Osteocyte (in vitro differentiated cells): ENCODE data around the gene ACTN1. TPM values are rescaled to one million over a fixed set of nuclear protein-coding genes. Genes with fewer than 3 reads are reported as not detected.

Experiments used
- DNase-seq: peaks from one replicate; pipeline ENCODE4 v3.0.0; 2021; ENCODE audit warnings: mixed read lengths; ENCODE audit not compliant: unreplicated experiment; ENCODE audit errors: extremely low spot score
- H3K27ac Mint-ChIP-seq: one replicate; pipeline ENCODE4 v1.8.0; 2021; ENCODE audit warnings: mild to moderate bottlenecking, mixed read lengths; ENCODE audit not compliant: unreplicated experiment
- H3K27me3 Mint-ChIP-seq: one replicate; pipeline ENCODE4 v1.8.0; 2021; ENCODE audit warnings: mixed read lengths; ENCODE audit not compliant: unreplicated experiment
- H3K36me3 Mint-ChIP-seq: one replicate; pipeline ENCODE4 v1.8.0; 2021; ENCODE audit warnings: mixed read lengths; ENCODE audit not compliant: unreplicated experiment
- H3K4me1 Mint-ChIP-seq: one replicate; pipeline ENCODE4 v1.8.0; 2021; ENCODE audit warnings: mixed read lengths; ENCODE audit not compliant: unreplicated experiment
- H3K4me3 Mint-ChIP-seq: one replicate; pipeline ENCODE4 v1.8.0; 2021; ENCODE audit warnings: mild to moderate bottlenecking, moderate library complexity, mixed read lengths; ENCODE audit not compliant: unreplicated experiment
- H3K9me3 Mint-ChIP-seq: one replicate; pipeline ENCODE4 v1.8.0; 2021; ENCODE audit warnings: mixed read lengths; ENCODE audit not compliant: unreplicated experiment
- total RNA-seq: library from RNA; stranded (reverse); gene quantifications from 2 replicates; pipeline ENCODE4 v1.2.1, GENCODE V29; 2021
- TF ChIP-seq, protein P1 (sequence below): fragments of 200-600 bp; sonication (generic); IDR thresholded peaks from 2 replicates; pipeline ENCODE4 v1.5.0; 2021; ENCODE audit warnings: antibody characterized with exemption, mild to moderate bottlenecking, moderate library complexity

The ACTN1 gene
- total RNA-seq, 1 donor from 2014 or later: 380 TPM

DNA sequence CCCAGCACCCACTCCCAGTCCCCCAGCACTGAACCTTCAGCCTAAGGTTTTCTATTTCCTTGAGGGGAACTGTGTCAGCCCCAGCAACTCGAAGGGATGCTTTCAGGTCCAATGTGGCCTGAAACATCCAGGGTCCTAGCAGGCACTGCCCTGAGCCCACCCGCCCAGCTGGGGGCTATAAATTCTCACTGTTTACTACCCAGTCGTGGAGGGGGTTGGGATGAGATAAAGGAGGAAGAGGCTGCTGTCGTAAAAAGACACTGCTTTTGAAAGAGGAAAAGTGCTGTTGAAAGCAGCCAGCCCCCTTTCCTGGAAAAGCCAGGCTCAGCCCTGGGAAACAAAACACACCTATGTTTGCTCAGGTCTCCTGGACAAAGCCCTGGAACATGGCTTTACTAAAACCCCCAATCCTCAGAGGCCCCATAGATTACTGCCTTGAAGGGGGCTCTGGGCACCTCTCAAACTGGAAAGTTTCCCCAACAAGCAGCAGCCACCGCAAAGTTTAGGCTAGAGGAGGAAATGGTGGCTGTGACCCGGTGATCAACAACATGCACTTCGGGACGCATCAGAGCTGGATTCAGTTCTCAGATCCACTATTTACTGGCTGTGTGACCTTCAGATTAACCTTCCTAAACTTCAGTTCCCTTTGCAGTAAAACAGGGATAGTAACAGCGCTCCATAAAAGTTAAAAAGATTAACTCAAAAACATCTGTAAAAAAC lies 51.0 kb downstream of the ACTN1 start:
- Mint-ChIP-seq H3K9me3 (no peaks in the 10 kb centered on the region), H3K36me3 (peaks cover 22% of the 10 kb centered on the region), H3K4me1 (peaks cover 54% of the 10 kb centered on the region), H3K27ac (peak overlapping the region; percentile 53), H3K4me3 (no peak overlapping the region), H3K27me3 (no peaks in the 10 kb centered on the region)
- TF ChIP-seq, protein P1, sequence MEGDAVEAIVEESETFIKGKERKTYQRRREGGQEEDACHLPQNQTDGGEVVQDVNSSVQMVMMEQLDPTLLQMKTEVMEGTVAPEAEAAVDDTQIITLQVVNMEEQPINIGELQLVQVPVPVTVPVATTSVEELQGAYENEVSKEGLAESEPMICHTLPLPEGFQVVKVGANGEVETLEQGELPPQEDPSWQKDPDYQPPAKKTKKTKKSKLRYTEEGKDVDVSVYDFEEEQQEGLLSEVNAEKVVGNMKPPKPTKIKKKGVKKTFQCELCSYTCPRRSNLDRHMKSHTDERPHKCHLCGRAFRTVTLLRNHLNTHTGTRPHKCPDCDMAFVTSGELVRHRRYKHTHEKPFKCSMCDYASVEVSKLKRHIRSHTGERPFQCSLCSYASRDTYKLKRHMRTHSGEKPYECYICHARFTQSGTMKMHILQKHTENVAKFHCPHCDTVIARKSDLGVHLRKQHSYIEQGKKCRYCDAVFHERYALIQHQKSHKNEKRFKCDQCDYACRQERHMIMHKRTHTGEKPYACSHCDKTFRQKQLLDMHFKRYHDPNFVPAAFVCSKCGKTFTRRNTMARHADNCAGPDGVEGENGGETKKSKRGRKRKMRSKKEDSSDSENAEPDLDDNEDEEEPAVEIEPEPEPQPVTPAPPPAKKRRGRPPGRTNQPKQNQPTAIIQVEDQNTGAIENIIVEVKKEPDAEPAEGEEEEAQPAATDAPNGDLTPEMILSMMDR: no peak
- DNase-seq: no peak

DNA sequence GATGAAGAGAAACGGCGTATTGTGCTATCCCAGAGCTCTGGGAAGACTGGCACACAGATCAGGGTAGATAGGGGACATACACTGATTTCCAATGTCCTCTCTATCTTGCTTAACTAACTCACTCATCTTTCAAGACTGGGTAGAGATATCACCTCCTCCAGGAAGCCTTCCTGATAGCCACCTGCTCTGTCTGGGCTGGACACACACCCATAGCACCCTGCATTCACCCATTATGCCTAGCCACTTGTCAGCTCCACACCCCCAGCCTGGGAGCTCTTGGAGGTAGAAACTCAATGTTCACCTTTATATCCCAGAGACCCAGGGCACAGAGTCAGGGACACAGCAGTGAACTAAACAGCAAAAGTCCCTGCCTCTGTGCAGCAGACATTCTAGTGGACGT lies 52.0 kb downstream of the ACTN1 start:
- Mint-ChIP-seq H3K27me3 (no peaks in the 10 kb centered on the region), H3K4me1 (peaks cover 59% of the 10 kb centered on the region), H3K4me3 (no peak overlapping the region), H3K9me3 (no peaks in the 10 kb centered on the region), H3K27ac (peak overlapping the region; percentile 24), H3K36me3 (peaks cover 25% of the 10 kb centered on the region)
- TF ChIP-seq, protein P1: no peak
- DNase-seq: no peak

DNA sequence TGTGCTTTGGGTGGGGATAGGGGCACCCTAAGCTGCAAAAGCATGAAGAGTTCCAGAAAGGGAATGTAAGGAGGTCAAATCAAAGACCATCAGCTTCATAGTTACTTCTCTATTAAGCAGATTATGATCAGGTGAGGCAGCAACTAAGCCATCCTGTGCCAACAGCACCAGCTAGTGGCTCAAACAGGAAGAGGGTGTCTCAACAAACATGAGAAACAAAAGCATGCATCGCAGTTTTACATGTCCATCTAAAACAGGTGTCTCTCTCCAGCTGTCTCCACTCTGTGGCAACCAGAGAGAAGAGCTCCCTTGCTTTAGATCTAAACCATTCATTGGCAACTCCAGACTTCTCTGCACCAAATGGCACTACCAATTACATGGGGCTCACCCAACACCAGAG lies 52.9 kb downstream of the ACTN1 start:
- TF ChIP-seq, protein P1: peak; percentile 41
- H3K9me3 Mint-ChIP-seq: no peaks in the 10 kb centered on the region
- H3K4me1 Mint-ChIP-seq: peaks cover 59% of the 10 kb centered on the region
- H3K4me3 Mint-ChIP-seq: no peak overlapping the region
- H3K27ac Mint-ChIP-seq: peak overlapping the region; percentile 92
- H3K36me3 Mint-ChIP-seq: peaks cover 25% of the 10 kb centered on the region
- DNase-seq: no peak
- no peaks in the 10 kb centered on the region for H3K27me3 Mint-ChIP-seq

DNA sequence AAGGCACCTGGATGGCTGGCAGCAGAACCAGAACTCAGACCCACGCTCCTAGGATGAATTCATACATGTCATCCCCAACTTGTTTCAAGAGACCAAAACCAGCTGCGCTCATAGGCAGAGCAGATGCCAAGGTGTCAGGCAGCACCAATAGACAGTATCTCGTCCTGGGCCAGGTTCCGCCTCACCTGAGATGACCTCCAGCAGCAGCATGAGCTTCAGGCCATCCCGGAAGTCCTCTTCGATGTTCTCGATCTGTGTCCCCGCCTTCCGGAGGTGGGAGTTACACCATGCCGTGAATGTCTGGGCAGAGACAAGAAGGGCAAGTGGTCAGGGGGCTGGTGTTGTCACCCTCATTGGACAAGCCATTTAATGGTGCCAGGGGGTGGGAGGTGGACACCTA lies 53.7 kb downstream of the ACTN1 start:
- no peaks in the 10 kb centered on the region for H3K9me3 Mint-ChIP-seq
- DNase-seq: no peak
- H3K36me3 Mint-ChIP-seq: peaks cover 30% of the 10 kb centered on the region
- H3K27ac Mint-ChIP-seq: peak overlapping the region; percentile 92
- H3K4me1 Mint-ChIP-seq: peaks cover 59% of the 10 kb centered on the region
- H3K27me3 Mint-ChIP-seq: no peaks in the 10 kb centered on the region
- H3K4me3 Mint-ChIP-seq: no peak overlapping the region
- TF ChIP-seq, protein P1: no peak

DNA sequence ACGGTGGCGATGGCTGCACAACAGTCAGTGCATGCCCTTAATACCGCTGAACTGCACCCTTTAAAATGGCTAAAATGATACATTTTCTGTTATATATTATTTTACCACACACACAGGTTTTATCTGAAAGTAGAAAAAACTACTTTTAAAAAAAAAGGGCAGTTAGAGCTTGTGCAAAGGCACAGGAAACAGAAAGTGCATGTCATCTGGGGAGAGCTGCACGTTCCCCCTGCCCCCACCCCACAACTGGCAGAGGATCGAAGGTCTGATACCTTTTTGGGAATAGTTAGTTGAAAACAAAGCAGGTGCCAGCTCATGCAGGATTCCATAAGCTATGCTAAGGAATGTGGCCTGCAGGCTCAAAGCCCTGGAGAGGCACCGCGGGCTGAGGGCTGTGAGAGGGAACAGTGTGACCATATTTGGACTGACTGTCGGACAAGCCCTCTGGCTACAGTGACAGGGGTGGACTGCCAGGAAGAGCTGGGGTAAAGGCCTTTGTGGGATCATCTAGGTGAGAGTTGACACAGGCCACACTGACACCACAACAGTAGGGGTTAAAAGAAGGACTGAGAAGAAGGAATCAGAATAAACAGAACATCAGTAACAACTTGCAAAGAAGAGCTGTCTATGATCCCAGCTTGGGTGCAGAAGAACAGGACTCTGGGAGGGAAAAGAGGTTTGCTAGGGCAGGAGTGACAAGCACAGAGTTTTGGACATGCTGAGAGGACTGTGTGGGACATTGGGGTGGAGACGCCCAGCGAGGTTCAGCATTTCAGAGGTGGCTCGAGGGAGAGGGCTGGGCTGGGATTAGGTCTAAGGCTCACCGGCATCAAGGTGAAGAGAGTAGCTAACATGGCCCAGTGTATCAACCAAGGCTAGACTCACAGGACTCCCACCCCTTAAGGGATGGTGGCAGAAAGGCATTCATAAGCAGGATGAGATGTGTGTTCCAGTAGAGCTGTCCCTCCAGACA lies 54.6 kb downstream of the ACTN1 start:
- Mint-ChIP-seq H3K27me3 (no peaks in the 10 kb centered on the region), H3K4me1 (peaks cover 59% of the 10 kb centered on the region), H3K4me3 (no peak overlapping the region), H3K27ac (peak overlapping the region; percentile 92), H3K36me3 (peaks cover 37% of the 10 kb centered on the region), H3K9me3 (no peaks in the 10 kb centered on the region)
- DNase-seq: no peak
- TF ChIP-seq, protein P1: no peak
